Stimulated activated CD4-positive, alpha-beta T cell treated with anti-CD3 and anti-CD28 coated beads, Interleukin-12 subunit alpha, Interleukin-12 subunit beta, amount 100 ng/mL, for 4 hours (primary cell): ENCODE results near the gene INKA2.

Experiments
- DNase-seq: peaks from one replicate; pipeline ENCODE4 v3.0.0-alpha.2; 2020

INKA2 gene

DNA sequence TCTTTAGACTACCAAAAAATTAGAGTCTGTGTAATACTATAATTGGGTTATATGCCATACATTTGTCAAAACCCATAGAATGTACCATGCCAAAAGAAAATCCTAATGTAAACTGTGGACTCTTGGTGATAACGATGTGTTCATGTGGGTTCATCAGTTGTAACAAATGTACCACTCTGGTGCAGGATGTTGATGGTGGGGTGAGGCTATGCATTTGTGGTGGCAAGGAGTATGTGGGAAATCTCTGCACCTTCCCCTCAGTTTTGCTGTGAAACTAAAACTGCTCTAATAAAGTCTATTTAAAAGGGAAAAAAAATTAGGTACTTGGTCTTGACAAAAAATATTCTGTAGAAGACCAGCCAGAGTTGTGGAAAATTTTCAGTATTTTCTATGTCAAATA is 43.4 kb downstream of the INKA2 start:
- no peak for DNase-seq

DNA sequence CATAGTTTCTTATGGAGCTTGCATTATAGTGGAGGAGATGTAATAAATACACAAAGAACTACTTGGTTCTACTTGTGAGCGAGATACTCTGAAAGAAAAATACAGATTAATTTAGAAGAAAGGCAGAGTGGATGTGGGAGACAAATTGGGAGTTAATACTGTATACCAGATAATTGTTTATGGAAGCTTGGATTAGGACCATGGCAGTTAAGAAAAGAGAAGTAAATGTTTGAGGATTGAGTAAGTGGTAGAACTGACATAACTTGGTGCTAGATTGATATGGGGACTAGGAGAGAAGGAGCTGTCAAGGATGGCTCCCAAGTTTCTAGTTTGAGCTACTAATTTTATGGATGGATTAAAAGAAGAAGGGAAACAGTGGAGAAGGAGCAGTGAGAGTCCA is 47.3 kb downstream of the INKA2 start:
- DNase-seq, result no peak

DNA sequence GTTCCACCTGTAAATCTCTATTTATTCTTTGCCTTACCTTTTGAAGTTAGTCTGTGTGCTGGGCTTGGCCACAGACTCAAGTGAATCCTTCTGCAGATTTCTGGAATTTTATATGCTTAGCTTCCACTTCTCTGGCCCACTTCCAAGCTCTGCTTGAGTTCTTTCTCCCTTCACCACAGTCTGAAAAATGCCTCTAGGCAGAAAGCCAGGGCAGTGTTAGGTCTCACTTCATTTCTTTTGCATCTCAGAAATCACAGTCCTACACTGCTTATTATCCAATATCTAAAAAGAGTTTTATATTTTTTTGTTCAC is 48.9 kb downstream of the INKA2 start:
- DNase-seq, result no peak
